ENCODE data around the gene CRPPA.

CRPPA gene

DNA sequence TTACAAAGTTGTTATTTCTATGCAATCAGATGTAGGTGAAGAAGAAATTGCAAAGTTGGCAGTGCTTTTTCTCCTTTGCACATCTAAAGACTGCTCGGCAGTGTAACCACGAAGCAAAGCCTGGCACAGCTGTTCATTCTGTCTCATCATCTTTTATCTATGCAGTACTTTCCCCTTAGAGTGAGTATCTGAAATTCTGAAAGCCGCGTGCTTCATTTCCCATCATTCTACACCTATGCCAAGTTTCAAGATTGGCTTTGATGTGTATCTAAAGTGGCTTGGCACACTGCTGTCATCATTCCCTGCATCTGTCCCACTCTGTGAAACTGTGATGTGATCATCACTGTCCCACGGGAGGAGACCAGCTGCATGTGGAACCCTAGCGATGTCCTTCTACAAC lies 29.0 kb upstream of the CRPPA start:
- Histone ChIP-seq H3K4me3 (ENCODE audit: low read depth, low read length) (no peak overlapping the region), H3K36me3 (ENCODE audit: control insufficient read depth in 2 of 2, insufficient read depth in 1 of 2, low read length in 2 of 2) (no peaks in the 10 kb centered on the region), H3K4me1 (ENCODE audit: control insufficient read depth, insufficient read depth, low read length) (no peaks in the 10 kb centered on the region), H3K9me3 (ENCODE audit: control insufficient read depth, insufficient read depth, low read depth, low read length) (no peaks in the 10 kb centered on the region), H3K27ac (ENCODE audit: extremely low read depth, low read depth, low read length) (no peak overlapping the region)
- TF ChIP-seq ZNF138 (tag by site-specific recombination; IDR thresholded peaks at IDR 0.05; ENCODE audit: borderline replicate concordance): no peak
- no peak for TF ChIP-seq ZNF221 (tag by site-specific recombination; IDR thresholded peaks at IDR 0.05; ENCODE audit: borderline replicate concordance)
- TF ChIP-seq, protein P1, sequence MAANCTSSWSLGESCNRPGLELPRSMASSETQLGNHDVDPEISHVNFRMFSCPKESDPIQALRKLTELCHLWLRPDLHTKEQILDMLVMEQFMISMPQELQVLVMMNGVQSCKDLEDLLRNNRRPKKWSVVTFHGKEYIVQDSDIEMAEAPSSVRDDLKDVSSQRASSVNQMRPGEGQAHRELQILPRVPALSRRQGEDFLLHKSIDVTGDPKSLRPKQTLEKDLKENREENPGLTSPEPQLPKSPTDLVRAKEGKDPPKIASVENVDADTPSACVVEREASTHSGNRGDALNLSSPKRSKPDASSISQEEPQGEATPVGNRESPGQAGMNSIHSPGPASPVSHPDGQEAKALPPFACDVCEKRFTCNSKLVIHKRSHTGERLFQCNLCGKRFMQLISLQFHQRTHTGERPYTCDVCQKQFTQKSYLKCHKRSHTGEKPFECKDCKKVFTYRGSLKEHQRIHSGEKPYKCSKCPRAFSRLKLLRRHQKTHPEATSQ (tag by site-specific recombination; IDR thresholded peaks at IDR 0.05): no peak
- no peak for TF ChIP-seq ZNF701 (tag by site-specific recombination; IDR thresholded peaks at IDR 0.05)
- CTCF ChIA-PET: interaction anchor here (0.7 kb wide), 1 partner anchor 20 kb away, joined by 3 read pairs; no protein-coding TSS in a partner anchor
- POLR2A ChIA-PET: no interaction called here

DNA sequence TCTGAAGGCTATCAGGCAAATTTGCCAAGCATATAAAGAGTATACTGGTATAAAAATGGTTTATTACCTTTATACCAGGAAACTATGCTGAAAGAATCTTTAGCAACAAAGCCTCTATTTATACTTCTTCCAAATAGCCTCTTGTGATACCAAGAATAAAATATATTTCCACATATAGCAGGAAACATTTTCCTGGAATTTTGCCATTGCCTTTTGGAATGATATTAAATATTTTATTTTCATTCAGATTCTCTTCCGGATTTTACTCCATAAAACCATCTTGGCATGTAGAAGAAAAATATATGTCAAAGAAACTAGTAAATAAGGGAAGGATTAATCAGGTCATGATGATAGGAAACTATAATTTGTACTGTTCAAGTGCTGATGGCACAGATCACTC lies 26.5 kb upstream of the CRPPA start:
- no peak for TF ChIP-seq ZNF747 (tag by site-specific recombination; IDR thresholded peaks at IDR 0.05)
- TF ChIP-seq ZNF791 (tag by site-specific recombination; IDR thresholded peaks at IDR 0.05): no peak
- no peak for TF ChIP-seq PRDM1 (tag by site-specific recombination; IDR thresholded peaks at IDR 0.05)
- TF ChIP-seq, protein P2, sequence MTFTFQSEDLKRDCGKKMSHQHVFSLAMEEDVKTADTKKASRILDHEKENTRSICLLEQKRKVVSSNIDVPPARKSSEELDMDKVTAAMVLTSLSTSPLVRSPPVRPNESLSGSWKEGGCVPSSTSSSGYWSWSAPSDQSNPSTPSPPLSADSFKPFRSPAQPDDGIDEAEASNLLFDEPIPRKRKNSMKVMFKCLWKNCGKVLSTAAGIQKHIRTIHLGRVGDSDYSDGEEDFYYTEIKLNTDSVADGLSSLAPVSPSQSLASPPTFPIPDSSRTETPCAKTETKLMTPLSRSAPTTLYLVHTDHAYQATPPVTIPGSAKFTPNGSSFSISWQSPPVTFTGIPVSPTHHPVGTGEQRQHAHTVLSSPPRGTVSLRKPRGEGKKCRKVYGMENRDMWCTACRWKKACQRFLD (tag by site-specific recombination; IDR thresholded peaks at IDR 0.05): no peak
- no peak for TF ChIP-seq ZNF214 (tag by site-specific recombination; IDR thresholded peaks at IDR 0.05; ENCODE audit: borderline replicate concordance)
- TF ChIP-seq ZNF221 (tag by site-specific recombination; IDR thresholded peaks at IDR 0.05; ENCODE audit: borderline replicate concordance): no peak
- no peak for TF ChIP-seq ZNF324 (tag by site-specific recombination; IDR thresholded peaks at IDR 0.05)
- no peak for TF ChIP-seq ZFP3 (tag by site-specific recombination; IDR thresholded peaks at IDR 0.05; ENCODE audit: low read depth)
- TF ChIP-seq ZNF544 (tag by site-specific recombination; IDR thresholded peaks at IDR 0.05): no peak
- TF ChIP-seq, protein P3, sequence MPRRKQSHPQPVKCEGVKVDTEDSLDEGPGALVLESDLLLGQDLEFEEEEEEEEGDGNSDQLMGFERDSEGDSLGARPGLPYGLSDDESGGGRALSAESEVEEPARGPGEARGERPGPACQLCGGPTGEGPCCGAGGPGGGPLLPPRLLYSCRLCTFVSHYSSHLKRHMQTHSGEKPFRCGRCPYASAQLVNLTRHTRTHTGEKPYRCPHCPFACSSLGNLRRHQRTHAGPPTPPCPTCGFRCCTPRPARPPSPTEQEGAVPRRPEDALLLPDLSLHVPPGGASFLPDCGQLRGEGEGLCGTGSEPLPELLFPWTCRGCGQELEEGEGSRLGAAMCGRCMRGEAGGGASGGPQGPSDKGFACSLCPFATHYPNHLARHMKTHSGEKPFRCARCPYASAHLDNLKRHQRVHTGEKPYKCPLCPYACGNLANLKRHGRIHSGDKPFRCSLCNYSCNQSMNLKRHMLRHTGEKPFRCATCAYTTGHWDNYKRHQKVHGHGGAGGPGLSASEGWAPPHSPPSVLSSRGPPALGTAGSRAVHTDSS (tag by site-specific recombination; IDR thresholded peaks at IDR 0.05): no peak
- TF ChIP-seq ZNF776 (tag by site-specific recombination; IDR thresholded peaks at IDR 0.05; ENCODE audit: borderline replicate concordance): no peak
- no peak for TF ChIP-seq KLF10 (tag by site-specific recombination; IDR thresholded peaks at IDR 0.05)
- no peak for TF ChIP-seq HOXA7 (CRISPR knock-in tag; IDR thresholded peaks at IDR 0.05; ENCODE audit: borderline replicate concordance)
- TF ChIP-seq ZNF394 (tag by site-specific recombination; IDR thresholded peaks at IDR 0.05; ENCODE audit: borderline replicate concordance): no peak
- no peak for TF ChIP-seq ZNF239 (tag by site-specific recombination; IDR thresholded peaks at IDR 0.05)
- no peak for TF ChIP-seq ZNF112 (tag by site-specific recombination; IDR thresholded peaks at IDR 0.05)
- TF ChIP-seq KLF8 (tag by site-specific recombination; IDR thresholded peaks at IDR 0.05): no peak
- Histone ChIP-seq H3K9me3 (ENCODE audit: control insufficient read depth, insufficient read depth, low read depth, low read length) (no peaks in the 10 kb centered on the region), H3K4me1 (ENCODE audit: control insufficient read depth, insufficient read depth, low read length) (no peaks in the 10 kb centered on the region), H3K36me3 (ENCODE audit: control insufficient read depth in 2 of 2, insufficient read depth in 1 of 2, low read length in 2 of 2) (no peaks in the 10 kb centered on the region), H3K27ac (ENCODE audit: extremely low read depth, low read depth, low read length) (no peak overlapping the region), H3K4me3 (ENCODE audit: low read depth, low read length) (no peak overlapping the region)
- POLR2A ChIA-PET: no interaction called here
- CTCF ChIA-PET: no interaction called here

DNA sequence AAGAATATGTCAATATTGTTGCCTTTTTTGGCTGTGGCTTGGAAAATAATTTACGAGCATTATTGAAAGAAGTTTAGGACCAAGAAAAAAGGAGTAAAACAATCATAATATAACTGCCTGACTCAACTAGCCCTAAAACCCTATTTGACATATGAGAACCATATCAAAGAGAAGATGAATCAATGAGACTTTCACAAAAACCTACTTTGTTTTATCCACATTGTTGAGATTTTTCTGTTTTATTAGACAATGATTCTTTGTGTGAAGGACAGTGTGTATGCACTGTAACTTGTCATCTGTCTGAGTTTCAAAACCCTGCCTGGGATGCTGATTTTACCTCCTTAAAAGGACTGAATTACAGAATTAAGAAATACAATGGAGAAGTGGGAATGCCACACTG lies 25.2 kb upstream of the CRPPA start:
- Histone ChIP-seq H3K4me1 (ENCODE audit: control insufficient read depth, insufficient read depth, low read length) (no peaks in the 10 kb centered on the region), H3K36me3 (ENCODE audit: control insufficient read depth in 2 of 2, insufficient read depth in 1 of 2, low read length in 2 of 2) (no peaks in the 10 kb centered on the region), H3K9me3 (ENCODE audit: control insufficient read depth, insufficient read depth, low read depth, low read length) (no peaks in the 10 kb centered on the region), H3K27ac (ENCODE audit: extremely low read depth, low read depth, low read length) (no peak overlapping the region), H3K4me3 (ENCODE audit: low read depth, low read length) (no peak overlapping the region)
- CTCF ChIA-PET: no interaction called here
- POLR2A ChIA-PET: no interaction called here
- TF ChIP-seq ZXDB (tag by site-specific recombination; IDR thresholded peaks at IDR 0.05) (no peak), FEZF1 (tag by site-specific recombination; IDR thresholded peaks at IDR 0.05) (no peak), ZNF239 (tag by site-specific recombination; IDR thresholded peaks at IDR 0.05) (no peak), ZFP37 (tag by site-specific recombination; IDR thresholded peaks at IDR 0.05) (no peak), OVOL3 (tag by site-specific recombination; IDR thresholded peaks at IDR 0.05) (no peak), ZNF394 (tag by site-specific recombination; IDR thresholded peaks at IDR 0.05; ENCODE audit: borderline replicate concordance) (no peak), ZNF785 (tag by site-specific recombination; IDR thresholded peaks at IDR 0.05) (no peak), ZNF114 (tag by site-specific recombination; IDR thresholded peaks at IDR 0.05) (no peak), RBAK (tag by site-specific recombination; IDR thresholded peaks at IDR 0.05) (no peak), KLF16 (tag by site-specific recombination; IDR thresholded peaks at IDR 0.05) (no peak), ZNF791 (tag by site-specific recombination; IDR thresholded peaks at IDR 0.05) (no peak)
- TF ChIP-seq, protein P4, sequence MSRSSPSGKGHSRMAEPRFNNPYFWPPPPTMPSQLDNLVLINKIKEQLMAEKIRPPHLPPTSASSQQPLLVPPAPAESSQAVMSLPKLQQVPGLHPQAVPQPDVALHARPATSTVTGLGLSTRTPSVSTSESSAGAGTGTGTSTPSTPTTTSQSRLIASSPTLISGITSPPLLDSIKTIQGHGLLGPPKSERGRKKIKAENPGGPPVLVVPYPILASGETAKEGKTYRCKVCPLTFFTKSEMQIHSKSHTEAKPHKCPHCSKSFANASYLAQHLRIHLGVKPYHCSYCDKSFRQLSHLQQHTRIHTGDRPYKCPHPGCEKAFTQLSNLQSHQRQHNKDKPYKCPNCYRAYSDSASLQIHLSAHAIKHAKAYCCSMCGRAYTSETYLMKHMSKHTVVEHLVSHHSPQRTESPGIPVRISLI (tag by site-specific recombination; IDR thresholded peaks at IDR 0.05): no peak

Data from HEK293 (cell line).